Cardiac fibroblast (primary cell): Measurements from ENCODE around the gene FLG.
"Not testable (repeated sequence)": the region's sequence is repeated elsewhere in the genome, so short reads cannot be mapped to it uniquely, and the experiment has no call there.

Source experiments
- DNase-seq, 2 donors: peaks; one replicate each; pipeline versions ENCODE4 v3.0.0 to v3.0.0-alpha.2; 2010; ENCODE audit warnings: low read depth in 2 of 2
- H3K4me3 ChIP-seq, 2 donors: replicated peaks in 1 of 2; 1 replicate in 1 of 2; 2 replicates in 1 of 2; pipeline ENCODE4 v1.5.1; 2011; ENCODE audit warnings: low read depth in 2 of 2, low read length in 2 of 2, mild to moderate bottlenecking in 2 of 2, moderate library complexity in 1 of 2
- TF ChIP-seq, protein P1 (sequence below): IDR thresholded peaks from one replicate; pipeline ENCODE4 v1.5.1; 2011; ENCODE audit warnings: low read depth, mild to moderate bottlenecking, low read length, inconsistent platforms

The FLG gene

DNA sequence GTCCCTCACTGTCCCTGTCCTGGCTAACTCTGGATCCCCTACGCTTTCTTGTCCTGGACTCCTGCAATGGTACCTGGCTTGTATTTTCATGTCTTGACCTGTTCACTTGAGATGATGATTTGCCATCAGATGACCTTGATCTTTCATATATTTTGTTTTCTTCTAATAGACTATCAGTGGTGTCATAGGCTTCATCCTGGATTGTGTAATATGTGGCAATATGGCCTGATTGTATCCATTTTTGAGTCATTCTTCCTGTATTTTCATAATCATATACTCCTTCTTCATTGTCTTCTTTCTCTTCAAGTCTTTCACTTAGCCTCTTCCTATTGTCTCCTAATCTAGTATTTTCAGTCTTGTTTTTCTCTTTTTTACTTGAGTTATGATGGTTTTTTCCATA, 11.1 kb downstream of the FLG start:
- peak in 1 of 2 donors; percentile 12 for DNase-seq
- no peak overlapping the region for H3K4me3 ChIP-seq
- TF ChIP-seq, protein P1, sequence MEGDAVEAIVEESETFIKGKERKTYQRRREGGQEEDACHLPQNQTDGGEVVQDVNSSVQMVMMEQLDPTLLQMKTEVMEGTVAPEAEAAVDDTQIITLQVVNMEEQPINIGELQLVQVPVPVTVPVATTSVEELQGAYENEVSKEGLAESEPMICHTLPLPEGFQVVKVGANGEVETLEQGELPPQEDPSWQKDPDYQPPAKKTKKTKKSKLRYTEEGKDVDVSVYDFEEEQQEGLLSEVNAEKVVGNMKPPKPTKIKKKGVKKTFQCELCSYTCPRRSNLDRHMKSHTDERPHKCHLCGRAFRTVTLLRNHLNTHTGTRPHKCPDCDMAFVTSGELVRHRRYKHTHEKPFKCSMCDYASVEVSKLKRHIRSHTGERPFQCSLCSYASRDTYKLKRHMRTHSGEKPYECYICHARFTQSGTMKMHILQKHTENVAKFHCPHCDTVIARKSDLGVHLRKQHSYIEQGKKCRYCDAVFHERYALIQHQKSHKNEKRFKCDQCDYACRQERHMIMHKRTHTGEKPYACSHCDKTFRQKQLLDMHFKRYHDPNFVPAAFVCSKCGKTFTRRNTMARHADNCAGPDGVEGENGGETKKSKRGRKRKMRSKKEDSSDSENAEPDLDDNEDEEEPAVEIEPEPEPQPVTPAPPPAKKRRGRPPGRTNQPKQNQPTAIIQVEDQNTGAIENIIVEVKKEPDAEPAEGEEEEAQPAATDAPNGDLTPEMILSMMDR: no peak

DNA sequence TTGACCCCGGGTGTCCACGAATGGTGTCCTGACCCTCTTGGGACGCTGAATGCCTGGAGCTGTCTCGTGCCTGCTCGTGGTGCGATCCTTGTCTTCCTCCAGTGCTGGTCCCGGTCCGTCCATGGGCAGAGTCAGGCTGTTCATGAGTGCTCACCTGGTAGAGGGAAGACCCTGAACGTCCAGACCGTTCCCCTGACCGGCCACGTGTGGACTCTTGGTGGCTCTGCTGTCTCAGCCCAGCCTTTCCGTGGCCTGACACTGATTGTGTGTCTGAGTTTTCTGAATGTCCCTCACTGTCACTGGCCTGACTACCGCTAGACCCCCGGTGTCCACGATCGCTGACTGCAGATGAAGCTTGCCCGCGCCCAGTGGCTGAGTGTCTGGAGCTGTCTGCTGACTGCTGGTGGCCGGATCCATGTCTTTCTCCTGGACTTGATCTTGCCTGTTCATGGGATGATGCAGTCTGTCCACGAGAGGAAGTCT, 11.7 kb downstream of the FLG start:
- H3K4me3 ChIP-seq: no peak overlapping the region
- DNase-seq: no peak
- TF ChIP-seq, protein P1: no peak

DNA sequence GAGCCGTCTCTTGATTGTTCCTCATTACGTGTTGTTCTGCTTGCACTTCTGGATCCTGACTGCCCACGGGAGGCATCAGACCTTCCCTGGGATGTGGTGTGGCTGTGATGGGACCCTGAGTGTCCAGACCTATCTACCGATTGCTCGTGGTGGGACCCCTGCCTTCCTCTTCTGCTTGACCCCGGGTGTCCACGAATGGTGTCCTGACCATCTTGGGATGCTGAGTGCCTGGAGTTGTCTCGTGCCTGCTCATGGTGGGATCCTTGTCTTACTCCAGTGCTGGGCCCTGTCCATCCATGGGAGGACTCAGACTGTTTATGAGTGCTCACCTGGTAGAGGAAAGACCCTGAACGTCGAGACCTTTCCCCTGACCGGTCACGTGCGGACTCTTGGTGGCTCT, 12.9 kb downstream of the FLG start:
- H3K4me3 ChIP-seq, DNase-seq: not testable (repeated sequence)

DNA sequence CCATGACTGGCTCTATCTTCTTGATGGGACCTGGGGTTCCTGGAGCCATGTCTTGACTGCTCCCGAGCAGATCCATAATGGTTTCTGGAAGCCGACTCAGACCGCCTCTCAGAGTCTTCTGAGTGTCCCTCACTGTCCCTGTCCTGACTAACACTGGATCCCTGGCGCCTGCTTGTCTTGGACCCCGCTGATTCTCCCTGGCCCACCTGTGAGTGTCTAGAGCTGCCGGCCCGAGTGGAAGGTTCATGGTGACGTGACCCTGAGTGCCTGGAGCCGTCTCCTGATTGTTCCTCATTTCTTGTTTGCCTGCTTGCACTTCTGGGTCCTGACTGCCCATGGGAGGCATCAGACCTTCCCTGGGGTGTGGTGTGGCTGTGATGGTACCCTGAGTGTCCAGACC, 15.1 kb downstream of the FLG start:
- TF ChIP-seq, protein P1: no peak
- DNase-seq: no peak

DNA sequence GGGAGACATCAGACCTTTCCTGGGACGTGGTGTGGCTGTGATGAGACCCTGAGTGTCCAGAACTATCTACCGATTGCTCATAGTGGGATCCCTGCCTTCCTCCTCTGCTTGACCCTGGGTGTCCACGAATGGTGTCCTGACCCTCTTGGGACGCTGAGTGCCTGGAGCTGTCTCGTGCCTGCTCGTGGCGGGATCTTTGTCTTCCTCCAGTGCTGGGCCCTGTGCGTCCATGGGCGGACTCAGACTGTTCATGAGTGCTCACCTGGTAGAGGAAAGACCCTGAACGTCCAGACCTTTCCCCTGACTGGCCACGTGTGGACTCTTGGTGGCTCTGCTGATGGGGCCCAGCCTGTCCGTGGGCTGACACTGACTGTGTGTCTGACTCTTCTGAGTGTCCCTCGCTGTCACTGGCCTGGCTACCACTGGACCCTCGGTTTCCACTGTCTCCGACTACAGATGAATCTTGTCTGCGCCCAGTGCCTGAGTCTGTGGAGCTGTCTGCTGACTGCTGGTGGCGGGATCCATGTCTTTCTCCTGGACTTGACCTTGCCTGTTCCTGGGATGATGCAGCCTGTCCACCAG, 15.6 kb downstream of the FLG start:
- not testable (repeated sequence) for DNase-seq, H3K4me3 ChIP-seq

More for the DNA sequence above, 15.1 kb downstream of the FLG start:
- no peak overlapping the region for H3K4me3 ChIP-seq

DNA sequence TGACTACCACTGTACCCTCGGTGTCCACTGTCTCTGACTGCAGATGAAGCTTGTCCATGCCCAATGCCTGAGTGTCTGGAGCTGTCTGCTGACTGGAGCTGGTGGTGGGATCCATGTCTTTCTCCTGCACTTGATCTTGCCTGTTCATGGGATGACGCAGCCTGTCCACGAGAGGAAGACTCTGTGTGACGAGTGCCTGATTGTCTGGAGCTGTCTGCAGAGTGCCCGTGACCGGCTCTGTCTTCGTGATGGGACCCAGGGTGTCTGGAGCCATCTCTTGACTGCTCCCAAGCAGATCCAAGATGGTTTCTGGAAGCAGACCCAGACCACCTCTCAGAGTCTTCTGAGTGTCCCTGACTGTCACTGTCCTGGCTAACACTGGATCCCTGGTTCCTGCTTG, 16.3 kb downstream of the FLG start:
- not testable (repeated sequence) for DNase-seq

DNA sequence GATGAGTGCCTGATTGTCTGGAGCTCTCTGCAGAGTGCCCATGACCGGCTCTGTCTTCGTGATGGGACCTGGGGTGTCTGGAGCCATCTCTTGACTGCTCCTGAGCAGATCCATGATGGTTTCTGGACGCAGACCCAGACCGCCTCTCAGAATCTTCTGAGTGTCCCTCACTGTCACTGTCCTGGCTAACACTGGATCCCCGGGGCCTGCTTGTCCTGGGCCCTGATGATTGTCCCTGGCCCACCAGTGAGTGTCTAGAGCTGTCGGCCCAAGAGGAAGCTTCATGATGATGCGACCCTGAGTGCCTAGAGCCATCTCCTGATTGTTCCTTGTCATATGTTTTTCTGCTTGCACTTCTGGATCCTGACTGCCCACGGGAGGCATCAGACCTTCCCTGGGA, 17.1 kb downstream of the FLG start:
- H3K4me3 ChIP-seq, DNase-seq: not testable (repeated sequence)

More for the DNA sequence above, 16.3 kb downstream of the FLG start:
- H3K4me3 ChIP-seq: not testable (repeated sequence)

DNA sequence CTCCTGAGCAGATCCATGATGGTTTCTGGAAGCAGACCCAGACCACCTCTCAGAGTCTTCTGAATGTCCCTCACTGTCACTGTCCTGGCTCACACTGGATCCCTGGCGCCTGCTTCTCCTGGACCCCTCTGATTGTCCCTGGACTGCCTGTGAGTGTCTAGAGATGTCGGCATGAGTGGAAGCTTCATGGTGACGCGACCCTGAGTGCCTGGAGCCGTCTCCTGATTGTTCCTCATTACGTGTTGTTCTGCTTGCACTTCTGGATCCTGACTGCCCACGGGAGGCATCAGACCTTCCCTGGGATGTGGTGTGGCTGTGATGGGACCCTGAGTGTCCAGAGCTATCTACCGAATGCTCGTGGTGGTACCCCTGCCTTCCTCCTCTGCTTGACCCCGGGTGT, 18.9 kb downstream of the FLG start:
- not testable (repeated sequence) for H3K4me3 ChIP-seq, DNase-seq

DNA sequence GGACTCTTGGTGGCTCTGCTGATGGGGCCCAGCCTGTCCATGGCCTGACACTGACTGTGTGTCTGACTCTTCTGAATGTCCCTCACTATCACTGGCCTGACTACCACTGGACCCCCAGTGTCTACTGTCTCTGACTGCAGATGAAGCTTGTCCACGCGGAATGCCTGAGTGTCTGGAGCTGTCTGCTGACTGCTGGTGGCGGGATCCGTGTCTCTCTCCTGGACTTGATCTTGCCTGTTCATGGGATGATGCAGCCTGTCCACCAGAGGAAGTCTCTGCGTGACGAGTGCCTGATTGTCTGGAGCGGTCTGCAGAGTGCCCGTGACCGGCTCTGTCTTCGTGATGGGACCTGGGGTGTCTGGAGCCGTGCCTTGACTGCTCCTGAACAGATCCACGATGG, 20.3 kb downstream of the FLG start:
- not testable (repeated sequence) for DNase-seq, H3K4me3 ChIP-seq

DNA sequence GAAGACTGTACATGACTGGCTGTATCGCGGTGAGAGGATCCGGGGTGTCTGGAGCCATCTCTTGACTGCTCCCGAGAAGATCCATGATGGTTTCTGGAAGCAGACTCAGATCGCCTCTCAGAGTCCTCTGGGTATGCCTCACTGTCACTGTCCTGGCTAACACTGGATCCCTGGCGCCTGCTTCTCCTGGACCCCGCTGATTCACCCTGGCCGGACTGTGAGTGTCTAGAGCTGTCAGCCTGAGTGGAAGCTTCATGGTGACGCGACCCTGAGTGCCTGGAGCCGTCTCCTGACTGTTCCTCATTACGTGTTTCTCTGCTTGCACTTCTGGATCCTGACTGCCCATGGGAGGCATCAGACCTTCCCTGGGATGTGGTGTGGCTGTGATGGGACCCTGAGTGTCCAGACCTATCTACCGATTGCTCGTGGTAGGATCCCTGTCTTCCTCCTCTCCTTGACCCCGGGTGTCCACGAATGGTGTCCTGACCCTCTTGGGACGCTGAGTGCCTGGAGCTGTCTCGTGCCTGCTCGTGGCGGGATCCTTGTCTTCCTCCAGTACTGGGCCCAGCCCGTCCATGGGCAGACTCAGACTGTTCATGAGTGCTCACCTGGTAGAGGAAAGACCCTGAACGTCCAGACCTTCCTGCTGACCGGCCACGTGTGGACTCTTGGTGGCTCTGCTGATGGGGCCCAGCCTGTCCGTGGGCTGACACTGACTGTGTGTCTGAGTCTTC, 21.7 kb downstream of the FLG start:
- H3K4me3 ChIP-seq, DNase-seq: not testable (repeated sequence)

DNA sequence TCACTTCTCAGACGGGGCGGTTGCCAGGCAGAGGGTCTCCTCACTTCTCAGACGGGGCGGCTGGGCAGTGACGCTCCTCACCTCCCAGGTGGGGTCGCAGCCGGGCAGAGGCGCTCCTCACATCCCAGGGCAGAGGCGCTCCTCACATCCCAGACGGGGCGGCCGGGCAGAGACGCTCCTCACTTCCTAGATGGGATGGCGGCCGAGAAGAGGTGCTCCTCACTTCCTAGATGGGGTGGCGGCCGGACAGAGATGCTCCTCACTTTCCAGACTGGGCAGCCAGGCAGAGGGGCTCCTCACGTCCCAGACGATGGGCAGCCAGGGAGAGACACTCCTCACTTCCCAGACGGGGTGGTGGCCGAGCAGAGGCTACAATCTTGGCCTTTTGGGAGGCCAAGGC, 68.6 kb downstream of the FLG start:
- DNase-seq, H3K4me3 ChIP-seq: not testable (repeated sequence)
